SK-N-SH (cell line): ENCODE data around the gene TRPC4. TPM values are rescaled to one million over a fixed set of nuclear protein-coding genes. Genes with fewer than 3 reads are reported as not detected.

ENCODE experiments used
- CTCF ChIA-PET: fragments of 300-600, 350-600 bp; formaldehyde crosslinking; extraction: SDS; loops from one replicate; lab custom pipeline; 2021; lab: Yijun Ruan, JAX
- POLR2A ChIA-PET: fragments of 350-600 bp; sonication (Branson Sonifier 250); formaldehyde crosslinking; extraction: SDS; loops from one replicate; lab custom pipeline; 2020; ENCODE audit warnings: antibody characterized with exemption, inconsistent platforms; lab: Yijun Ruan, JAX
- DNase-seq: peaks from one replicate; pipeline ENCODE4 v3.0.0; 2012
- H2AFZ ChIP-seq: fragments of 200-600 bp; sonication (generic); 2 replicates; pipeline ENCODE4 v1.8.1; 2016; ENCODE audit warnings: antibody characterized with exemption, mild to moderate bottlenecking, low read depth
- H3F3A ChIP-seq: fragments of 200-600 bp; sonication (generic); replicated peaks from 2 replicates; pipeline ENCODE3; 2016; ENCODE audit warnings: antibody characterized with exemption, mild to moderate bottlenecking; ENCODE audit not compliant: insufficient read depth
- H3K27ac ChIP-seq, 2 experiments: fragments of 200-500 bp in 1 of 2; fragments of 200-600 bp in 1 of 2; sonication (Bioruptor generic) in 1 of 2; sonication (generic), shearing (Covaris generic) in 1 of 2; 2 replicates each; pipeline versions ENCODE4 v1.5.1 to v1.6.1; 2014 to 2016; ENCODE audit warnings: low read depth in 2 of 2, inconsistent platforms in 1 of 2, low read length in 1 of 2, mild to moderate bottlenecking in 1 of 2, mixed read lengths in 1 of 2
- H3K27me3 ChIP-seq: fragments of 200-600 bp; sonication (generic), shearing (Covaris generic); 2 replicates; pipeline ENCODE4 v1.6.1; 2016; ENCODE audit warnings: mixed run types; ENCODE audit not compliant: insufficient read depth
- H3K36me3 ChIP-seq, 2 experiments: fragments of 200-500 bp in 1 of 2; fragments of 200-600 bp in 1 of 2; sonication (Bioruptor generic) in 1 of 2; sonication (generic) in 1 of 2; replicated peaks in 1 of 2; 2 replicates each; pipeline versions ENCODE3 to v1.5.1; 2014 to 2016; ENCODE audit warnings: low read length in 1 of 2, mild to moderate bottlenecking in 1 of 2; ENCODE audit not compliant: insufficient read depth in 2 of 2, control insufficient read depth in 1 of 2
- H3K4me1 ChIP-seq, 2 experiments: fragments of 200-500 bp in 1 of 2; fragments of 200-600 bp in 1 of 2; sonication (Bioruptor generic) in 1 of 2; sonication (generic), shearing (Covaris generic) in 1 of 2; 2 replicates each; pipeline versions ENCODE4 v1.5.1 to v1.6.1; 2014 to 2016; ENCODE audit warnings: low read depth in 1 of 2, low read length in 1 of 2, mixed run types in 1 of 2; ENCODE audit not compliant: insufficient read depth in 2 of 2, control insufficient read depth in 1 of 2
- H3K4me2 ChIP-seq: fragments of 200-600 bp; sonication (generic), shearing (Covaris generic); 2 replicates; pipeline ENCODE4 v1.6.1; 2017; ENCODE audit warnings: mixed run types
- H3K4me3 ChIP-seq, 2 experiments: fragments of 200-500 bp in 1 of 2; fragments of 200-600 bp in 1 of 2; sonication (Bioruptor generic) in 1 of 2; sonication (generic), shearing (Covaris generic) in 1 of 2; 2 replicates each; pipeline versions ENCODE4 v1.5.1 to v1.8.1; 2014 to 2016; ENCODE audit warnings: low read depth in 2 of 2, inconsistent platforms in 1 of 2, low read length in 1 of 2, mild to moderate bottlenecking in 1 of 2, mixed read lengths in 1 of 2, moderate library complexity in 1 of 2
- H3K79me2 ChIP-seq: fragments of 200-600 bp; sonication (generic); 2 replicates; pipeline ENCODE4 v1.8.1; 2017; ENCODE audit warnings: mild to moderate bottlenecking; ENCODE audit not compliant: insufficient read depth
- H3K9ac ChIP-seq: fragments of 200-600 bp; sonication (generic); 2 replicates; pipeline ENCODE4 v1.6.1; 2017; ENCODE audit warnings: mixed run types
- H3K9me2 ChIP-seq: fragments of 200-600 bp; sonication (generic); 2 replicates; pipeline ENCODE4 v1.6.1; 2017; ENCODE audit warnings: mixed run types
- H3K9me3 ChIP-seq: fragments of 200-600 bp; sonication (generic); 2 replicates; pipeline ENCODE4 v1.6.1; 2017; ENCODE audit warnings: mixed run types, mild to moderate bottlenecking, moderate library complexity
- H4K20me1 ChIP-seq: fragments of 200-600 bp; sonication (generic); 2 replicates; pipeline ENCODE4 v1.6.1; 2017; ENCODE audit warnings: mild to moderate bottlenecking, mixed run types; ENCODE audit not compliant: insufficient read depth
- CHD2 ChIP-seq: fragments of 150-350 bp; IDR thresholded peaks from 2 replicates; pipeline ENCODE4 v1.6.1; 2018; ENCODE audit warnings: low read length; ENCODE audit not compliant: partially characterized antibody
- FOXJ3 ChIP-seq: sonication (generic); formaldehyde crosslinking; IDR thresholded peaks from 2 replicates; pipeline ENCODE4 v1.5.1; 2020; ENCODE audit warnings: mild to moderate bottlenecking, missing genetic modification reagents
- FOXM1 ChIP-seq: IDR thresholded peaks from 2 replicates; pipeline ENCODE4 v1.4.0; 2012; ENCODE audit warnings: low read depth, mild to moderate bottlenecking
- GABPA ChIP-seq: IDR thresholded peaks from 2 replicates; pipeline ENCODE4 v1.4.0; 2012; ENCODE audit warnings: low read depth, mild to moderate bottlenecking
- IRF3 ChIP-seq: fragments of 150-350 bp; IDR thresholded peaks from 2 replicates; pipeline ENCODE4 v1.6.1; 2016; ENCODE audit warnings: mild to moderate bottlenecking, low read depth, low read length
- JUND ChIP-seq: IDR thresholded peaks from 2 replicates; pipeline ENCODE4 v1.4.0; 2012
- MEF2A ChIP-seq: IDR thresholded peaks from 2 replicates; pipeline ENCODE4 v1.4.0; 2012; ENCODE audit warnings: low read depth, borderline replicate concordance
- POLR2AphosphoS5 ChIP-seq: IDR thresholded peaks from 2 replicates; pipeline ENCODE4 v1.6.1; 2012; ENCODE audit warnings: low read depth, low read length
- RCOR1 ChIP-seq: fragments of 150-350 bp; IDR thresholded peaks from 2 replicates; pipeline ENCODE4 v1.6.1; 2017; ENCODE audit warnings: antibody characterized with exemption, low read length
- REST ChIP-seq: IDR thresholded peaks from 2 replicates; pipeline ENCODE4 v1.6.1; 2012; ENCODE audit warnings: mild to moderate bottlenecking, low read depth, low read length, moderate library complexity
- RFX5 ChIP-seq: IDR thresholded peaks from 2 replicates; pipeline ENCODE4 v1.6.1; 2012; ENCODE audit warnings: mild to moderate bottlenecking, improper control_type of control experiment, low read length
- SIN3A ChIP-seq: IDR thresholded peaks from 2 replicates; pipeline ENCODE4 v1.6.1; 2012; ENCODE audit warnings: low read depth, mild to moderate bottlenecking, low read length, moderate library complexity, borderline replicate concordance
- TCF12 ChIP-seq: IDR thresholded peaks from 2 replicates; pipeline ENCODE4 v1.4.0; 2012
- TEAD4 ChIP-seq: IDR thresholded peaks from 2 replicates; pipeline ENCODE4 v1.4.0; 2012; ENCODE audit warnings: mild to moderate bottlenecking, borderline replicate concordance; ENCODE audit not compliant: insufficient read depth
- USF1 ChIP-seq: IDR thresholded peaks from 2 replicates; pipeline ENCODE4 v1.4.0; 2012; ENCODE audit warnings: low read depth, borderline replicate concordance
- USF2 ChIP-seq: fragments of 150-350 bp; IDR thresholded peaks from 2 replicates; pipeline ENCODE4 v1.6.1; 2017; ENCODE audit warnings: antibody characterized with exemption, low read length, low read depth, borderline replicate concordance
- YY1 ChIP-seq: IDR thresholded peaks from 2 replicates; pipeline ENCODE4 v1.4.0; 2012; ENCODE audit warnings: low read depth, mild to moderate bottlenecking
- WGBS: methylation state at CpG from one replicate; pipeline ENCODE4 v1.1.6; 2017; ENCODE audit warnings: low lambda C conversion rate; 5-methylcytosine and 5-hydroxymethylcytosine counted together
- polyA plus RNA-seq, 3 experiments: library from polyadenylated mRNA; depleted of rRNA; stranded (reverse); fragments of >200 nt; gene quantifications; 2 replicates each; pipeline ENCODE4 v1.2.3, GENCODE V29; 2012

TRPC4 gene
- polyA plus RNA-seq, 1 of the 3 experiments (the other 2 are of a cell fraction), result not detected

DNA sequence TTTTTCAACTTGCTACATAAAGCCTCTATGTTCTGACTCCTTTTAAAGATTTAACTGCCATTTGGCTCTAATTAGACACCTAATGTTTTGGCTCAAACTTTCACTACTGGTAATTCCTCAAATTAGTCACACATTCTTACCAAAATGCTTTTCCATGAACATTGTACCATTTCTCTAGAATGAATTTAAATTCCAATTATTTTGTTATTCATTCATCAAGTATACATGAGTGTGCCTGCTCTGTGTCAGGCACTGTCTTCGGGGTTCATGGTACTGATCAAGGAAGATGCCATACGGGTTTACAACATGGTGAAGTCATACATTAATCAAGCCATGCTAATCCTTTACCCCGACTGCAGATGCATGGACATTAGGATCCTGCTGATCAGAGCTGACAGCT is 201.9 kb downstream of the TRPC4 start:
- ChIA-PET CTCF (no interaction called here), POLR2A (no interaction called here)
- 8% methylated on average over 3 of the region's 3 CpGs for WGBS
- no peak overlapping the region for H3K27ac ChIP-seq
- H3K4me3 ChIP-seq, result no peak overlapping the region
- H2AFZ ChIP-seq, result peak overlapping the region; percentile 27; the same call in 1 of the 2 replicates
- H3K36me3 ChIP-seq, result no peaks in the 10 kb centered on the region
- H3K27me3 ChIP-seq, result no peaks in the 10 kb centered on the region
- no peaks in the 10 kb centered on the region for H3F3A ChIP-seq
- no peaks in the 10 kb centered on the region for H3K9me3 ChIP-seq
- H3K4me1 ChIP-seq, result peaks cover 0 to 14% of the 10 kb centered on the region in 2 experiments; a peak in 1 of 4 replicates
- no peaks in the 10 kb centered on the region for H4K20me1 ChIP-seq
- no peaks in the 10 kb centered on the region for H3K79me2 ChIP-seq
- no peak overlapping the region for H3K4me2 ChIP-seq
- no peaks in the 10 kb centered on the region for H3K9me2 ChIP-seq
- no peak overlapping the region for H3K9ac ChIP-seq
- no peak for TF ChIP-seq RFX5
- no peak for TF ChIP-seq USF1
- no peak for TF ChIP-seq FOXJ3 (CRISPR knock-in tag)
- TF ChIP-seq POLR2AphosphoS5, result no peak
- TF ChIP-seq REST, result no peak
- no peak for TF ChIP-seq YY1
- TF ChIP-seq TCF12, result no peak
- no peak for TF ChIP-seq JUND
- no peak for TF ChIP-seq GABPA
- TF ChIP-seq MEF2A, result no peak
- TF ChIP-seq FOXM1, result no peak
- TF ChIP-seq RCOR1, result no peak
- TF ChIP-seq CHD2, result no peak
- TF ChIP-seq IRF3, result no peak
- TF ChIP-seq TEAD4, result no peak
- TF ChIP-seq SIN3A, result no peak
- TF ChIP-seq USF2, result no peak
- DNase-seq, result no peak
